ENCODE measurements around the gene FHAD1.

Gene FHAD1

GRCh38 chr1:15309687-15310086 is 62.7 kb downstream of the FHAD1 start:
- DNase-seq: no peak

- no peak for DNase-seq
These were observed 63.5 kb downstream of the FHAD1 start for GRCh38 chr1:15310544-15310943.

DNA sequence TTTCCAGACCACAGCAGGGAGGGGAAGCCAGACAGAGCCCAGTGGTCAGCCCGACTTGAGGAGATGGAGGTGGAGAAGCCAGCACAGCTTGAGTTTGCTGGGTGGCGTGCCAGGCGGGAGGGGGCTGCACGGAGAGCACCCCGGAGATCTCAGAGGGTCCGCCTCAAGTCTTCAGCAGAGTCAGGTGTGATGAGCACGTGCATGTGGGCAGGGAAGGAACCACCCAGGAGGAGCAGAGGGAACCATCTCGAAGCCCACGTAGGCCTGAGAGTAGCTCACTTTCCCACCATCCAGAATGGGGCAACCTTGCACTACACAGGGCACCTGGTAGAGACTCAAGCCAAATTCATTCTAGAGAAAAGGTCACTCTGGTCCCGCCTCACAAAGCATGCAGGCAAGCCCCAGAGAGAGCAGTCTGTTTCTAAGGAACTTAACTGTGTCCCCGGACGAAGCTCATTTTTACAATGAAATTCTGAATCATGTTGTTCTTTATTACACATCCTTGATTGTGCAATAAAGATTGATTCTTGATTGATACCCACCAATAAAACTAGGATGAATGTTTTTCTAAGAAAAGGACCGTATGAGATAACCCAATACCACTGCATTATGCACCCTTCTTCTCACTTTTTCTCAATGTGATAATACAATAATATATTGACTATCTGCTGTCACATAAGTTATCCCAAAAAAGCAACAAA is 64.2 kb downstream of the FHAD1 start:
- no peak for DNase-seq

GRCh38 chr1:15311880-15312279 is 64.9 kb downstream of the FHAD1 start:
- DNase-seq: no peak

DNA sequence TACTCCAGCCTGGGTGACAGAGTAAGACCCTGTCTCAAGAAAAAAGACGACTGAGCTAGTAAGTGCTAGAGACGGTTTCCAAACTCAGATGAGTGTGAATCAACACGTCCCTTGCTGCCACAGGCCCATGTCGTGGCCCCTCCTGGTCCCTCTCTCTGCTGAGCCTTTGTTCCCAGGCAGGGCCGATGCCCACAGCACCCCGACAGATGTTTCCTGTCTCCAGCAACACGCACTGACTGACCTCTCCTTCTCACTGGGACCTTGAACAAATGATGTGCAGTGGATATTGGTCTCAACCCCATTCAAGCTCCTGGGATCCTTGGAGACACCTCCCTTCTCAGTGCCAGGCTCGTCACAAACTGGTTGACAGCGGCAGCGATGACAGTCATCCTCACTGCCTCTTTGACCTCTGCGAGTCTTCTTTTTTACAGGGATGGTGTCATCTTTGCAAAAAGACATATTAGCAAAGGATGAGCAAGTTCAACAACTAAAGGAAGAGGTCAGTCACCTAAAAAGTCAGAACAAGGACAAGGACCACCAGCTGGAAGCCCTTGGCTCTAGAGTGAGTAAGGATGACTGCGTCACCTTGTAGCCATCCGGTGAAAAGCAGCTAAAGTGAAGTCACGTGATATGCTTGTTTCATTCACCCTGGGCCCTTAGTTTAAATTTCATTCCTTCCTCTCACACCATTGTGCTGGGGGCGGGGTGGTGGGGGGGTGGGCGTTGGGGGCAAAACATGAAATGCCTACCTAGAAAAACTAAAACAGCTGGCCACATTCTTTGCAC is 65.8 kb downstream of the FHAD1 start:
- no peak for DNase-seq

DNA sequence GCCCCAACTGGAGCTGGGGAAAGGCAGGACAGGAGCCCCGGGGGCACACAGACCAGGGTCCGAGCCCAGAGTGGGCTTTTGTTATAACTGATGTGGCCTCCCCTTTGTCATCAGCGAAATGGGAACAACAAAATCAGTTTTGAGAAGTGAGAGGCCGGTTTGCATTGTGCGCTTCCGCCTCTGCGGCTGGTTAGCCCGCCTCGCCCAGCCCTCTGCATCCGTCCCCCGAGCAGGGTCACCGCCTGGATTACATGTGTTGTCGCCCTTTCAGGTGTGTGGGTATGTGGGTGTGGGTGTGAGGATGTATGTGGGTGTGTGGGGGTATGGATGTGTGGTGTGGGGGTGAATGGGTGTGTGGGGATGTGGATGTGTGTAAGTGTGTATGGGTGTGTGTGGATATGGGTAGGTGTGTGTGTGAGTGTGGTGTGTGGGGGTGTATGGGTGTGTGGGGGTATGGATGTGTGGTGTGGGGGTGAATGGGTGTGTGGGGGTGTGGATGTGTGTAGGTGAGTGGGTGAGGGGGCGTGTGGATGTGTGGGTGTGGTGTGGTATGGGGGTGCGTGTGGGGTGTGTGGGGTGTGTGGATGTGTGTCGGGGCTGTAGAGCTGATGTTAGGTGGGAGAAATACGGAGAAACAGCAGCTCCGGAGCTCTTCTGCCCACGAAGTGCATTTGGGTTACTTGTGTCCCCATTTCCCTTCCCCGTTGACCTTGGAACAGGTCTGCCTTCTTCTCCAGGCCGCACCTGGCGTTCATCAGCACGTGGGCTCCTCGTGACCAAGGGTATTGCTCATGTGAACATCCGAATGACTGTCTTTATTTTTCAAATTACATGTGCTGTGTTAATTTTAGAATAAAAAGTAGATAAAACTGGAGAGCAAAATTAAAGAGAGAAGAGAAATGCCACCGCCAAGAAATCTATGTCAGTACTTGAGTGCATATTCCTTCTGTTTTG is 67.6 kb downstream of the FHAD1 start:
- no peak for DNase-seq

- DNase-seq: no peak
These were observed 68.8 kb downstream of the FHAD1 start for GRCh38 chr1:15315815-15316214.

GRCh38 chr1:15316510-15316909 is 69.5 kb downstream of the FHAD1 start:
- no peak for DNase-seq

DNA sequence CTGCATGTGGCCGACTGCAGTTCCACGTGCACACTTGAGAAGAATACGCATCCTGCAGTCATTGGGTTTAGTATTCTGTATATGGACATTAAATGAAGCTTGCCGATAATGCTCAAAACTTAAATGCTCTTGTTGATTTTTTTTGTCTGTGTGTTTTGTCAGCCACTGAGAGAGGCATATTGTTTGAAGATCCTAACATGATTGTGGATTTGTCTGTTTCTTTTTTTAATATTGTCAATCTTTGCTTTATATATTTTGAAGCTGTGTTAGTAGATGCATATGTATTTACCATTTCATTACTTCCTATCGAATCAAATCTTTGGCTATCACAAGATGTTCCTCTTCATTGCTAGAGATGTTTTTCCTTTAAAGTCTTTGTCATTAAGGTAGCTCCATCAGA is 73.2 kb downstream of the FHAD1 start:
- no peak for DNase-seq

- no peak for DNase-seq
These were observed 74.6 kb downstream of the FHAD1 start for GRCh38 chr1:15321601-15322000.

- DNase-seq: no peak
These were observed 75.8 kb downstream of the FHAD1 start for GRCh38 chr1:15322648-15323350.

- DNase-seq: peak; percentile 78
These were observed 76.4 kb downstream of the FHAD1 start for GRCh38 chr1:15323351-15323988.

GRCh38 chr1:15323989-15324868 is 77.2 kb downstream of the FHAD1 start:
- DNase-seq: no peak

DNA sequence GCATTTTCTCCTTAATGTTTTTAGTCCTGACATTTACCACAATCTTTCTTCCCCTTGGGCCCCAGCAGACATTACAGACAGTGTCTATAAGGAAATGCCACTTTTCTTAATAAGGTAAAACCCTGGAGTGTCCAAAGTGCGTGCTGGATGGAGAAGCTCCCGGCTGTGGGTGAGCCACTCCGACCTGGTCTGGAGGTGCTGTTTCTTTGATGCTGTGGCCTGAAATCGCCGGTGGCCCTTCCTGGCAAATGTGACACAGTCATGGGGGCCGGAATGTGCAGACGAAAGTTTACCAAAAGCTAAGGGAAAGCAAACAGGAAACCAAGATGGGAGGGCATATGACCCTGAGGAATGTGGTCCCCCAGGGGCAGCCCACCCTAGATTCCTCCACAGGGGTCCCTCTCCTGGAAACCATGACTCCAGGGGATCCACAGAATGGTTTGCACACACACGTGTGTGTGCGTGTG is 77.9 kb downstream of the FHAD1 start:
- no peak for DNase-seq

DNA sequence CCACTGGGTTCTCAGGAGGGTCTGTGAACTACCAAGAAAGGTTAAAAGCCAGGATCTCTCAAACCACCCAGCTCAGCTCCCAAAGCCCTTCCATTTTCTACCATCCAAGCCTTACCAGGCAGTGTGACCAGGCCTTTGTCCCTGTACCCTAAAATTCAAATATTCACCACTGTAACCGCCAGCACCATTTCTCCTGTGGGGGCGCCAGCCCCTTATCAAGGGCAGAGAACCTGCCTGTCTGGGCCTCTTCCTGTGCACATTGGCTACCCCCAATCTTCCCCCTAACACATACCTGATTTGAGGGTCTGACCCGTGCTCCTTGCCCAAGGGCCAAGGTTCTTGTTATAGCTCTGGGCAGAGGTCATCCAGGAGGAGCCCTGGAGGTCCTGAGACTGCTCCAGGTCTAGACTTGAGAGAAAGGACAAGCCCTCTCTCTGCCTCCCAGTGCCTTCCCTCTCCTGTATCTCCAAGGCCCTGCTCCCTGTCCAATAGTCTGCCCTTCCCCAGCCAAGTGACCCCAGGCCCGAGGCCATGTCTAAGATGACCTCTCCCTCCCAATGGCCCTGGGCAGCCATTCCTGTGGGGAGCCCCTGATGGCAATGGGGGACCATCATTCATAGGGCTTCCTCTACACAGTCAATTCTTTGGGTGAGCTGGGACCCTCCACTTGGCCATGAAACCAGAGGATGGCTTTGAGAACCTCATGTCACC is 78.5 kb downstream of the FHAD1 start:
- no peak for DNase-seq

DNA sequence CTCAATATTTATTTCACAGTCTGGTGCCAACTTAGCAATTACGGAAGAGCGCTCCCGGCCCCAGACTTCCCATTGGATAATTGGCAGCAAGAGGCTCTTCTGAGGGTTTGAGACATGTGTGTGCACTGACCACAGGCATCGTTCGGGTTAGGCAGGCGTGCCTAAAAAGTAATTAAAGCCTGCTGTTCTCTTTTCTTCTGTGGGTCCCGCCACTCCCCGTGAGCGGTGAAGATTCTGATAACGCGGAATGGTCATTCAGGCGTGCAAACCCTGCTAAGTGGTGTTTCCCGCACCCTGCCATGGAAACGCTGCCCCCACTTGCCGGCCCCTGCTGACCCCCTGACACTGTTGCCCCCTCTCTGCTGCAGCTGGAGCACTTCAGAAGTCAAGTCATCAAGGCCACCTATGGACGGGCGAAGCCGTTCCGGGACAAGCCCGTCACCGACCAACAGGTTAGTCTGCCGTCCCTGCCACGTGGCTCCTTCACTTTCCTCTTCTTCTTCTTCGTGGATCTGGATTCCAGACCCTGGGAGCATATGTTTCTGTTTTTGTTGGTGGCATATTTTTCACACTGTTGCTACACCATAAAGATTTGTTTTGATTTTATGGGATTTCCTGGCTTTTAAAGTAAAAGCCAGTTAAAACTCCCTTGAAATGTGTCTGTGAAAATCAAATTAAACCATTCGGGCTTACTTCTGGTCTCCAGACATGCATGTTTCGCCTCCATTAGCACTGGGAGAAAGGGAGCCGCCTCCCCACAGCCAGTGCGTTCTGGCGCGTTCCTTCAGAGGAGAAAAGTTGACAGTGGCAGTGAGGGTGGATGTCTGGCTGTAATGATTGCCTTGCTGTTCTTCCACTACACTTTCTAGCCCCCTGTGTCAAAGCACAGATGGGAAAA is 79.9 kb downstream of the FHAD1 start:
- no peak for DNase-seq

GRCh38 chr1:15328351-15329103 is 81.5 kb downstream of the FHAD1 start:
- DNase-seq: no peak

GRCh38 chr1:15329104-15329820 is 82.2 kb downstream of the FHAD1 start:
- no peak for DNase-seq
